GM12878 (cell line): ENCODE measurements around the gene AKNA. TPM values are rescaled to one million over a fixed set of nuclear protein-coding genes. Genes with fewer than 3 reads are reported as not detected.

ENCODE experiments used
- ATAC-seq: fragments of 200-7000 bp; cut with Tn5 transposase; 3 replicates; pipeline ENCODE4 v1.9.1; 2020; ENCODE audit warnings: mild to moderate bottlenecking, moderate library complexity
- BruUV-seq: library from RNA; stranded (reverse); fragments of 400-500 nt; replicated peaks from 2 replicates; lab custom pipeline; 2021; lab: Mats Ljungman, UMichigan
- CTCF ChIA-PET: fragments of 300-600 bp; sonication (Branson Sonifier 250); formaldehyde crosslinking; extraction: SDS; loops from one replicate; lab custom pipeline; 2021; ENCODE audit warnings: inconsistent platforms; lab: Yijun Ruan, JAX
- POLR2A ChIA-PET: fragments of 350-600 bp; formaldehyde crosslinking; extraction: SDS; loops from one replicate; lab custom pipeline; 2021; ENCODE audit warnings: inconsistent platforms; lab: Charles Lee
- RAD21 ChIA-PET: fragments of 300-600 bp; sonication (Branson Sonifier 250); formaldehyde crosslinking; loops from one replicate; lab custom pipeline; 2023; ENCODE audit warnings: antibody characterized with exemption; ENCODE audit not compliant: unreplicated experiment; lab: Charles Lee
- SMC1A ChIA-PET: fragments of 300-600 bp; sonication (Branson Sonifier 250); formaldehyde crosslinking; loops from one replicate; lab custom pipeline; 2023; ENCODE audit not compliant: unreplicated experiment, uncharacterized antibody; lab: Charles Lee
- DNase-seq: peaks from one replicate; pipeline ENCODE4 v3.0.0-alpha.2; 2011; ENCODE audit warnings: low read depth, low spot score
- FAIRE-seq: peaks from 3 replicates; lab custom pipeline; 2011; peaks lifted over from hg19 to GRCh38; lab: Jason Lieb, UNC
- H2AFZ ChIP-seq: 2 replicates; pipeline ENCODE4 v1.6.0; 2011; ENCODE audit warnings: low read depth, low read length, control low read depth; ENCODE audit not compliant: control insufficient read depth
- H3K27ac ChIP-seq: 2 replicates; pipeline ENCODE4 v1.5.1; 2011; ENCODE audit warnings: control low read depth; ENCODE audit not compliant: control insufficient read depth, insufficient read depth
- H3K27me3 ChIP-seq, 2 experiments: replicated peaks in 1 of 2; 2 replicates each; pipeline versions ENCODE4 v1.6.0 to v1.6.1; 2011; ENCODE audit warnings: low read length in 1 of 2; ENCODE audit not compliant: control insufficient read depth in 2 of 2, insufficient read depth in 2 of 2
- H3K36me3 ChIP-seq, 2 experiments: 2 replicates each; pipeline ENCODE4 v1.5.1; 2011; ENCODE audit warnings: low read length in 1 of 2; ENCODE audit not compliant: control insufficient read depth in 2 of 2, insufficient read depth in 2 of 2
- H3K4me1 ChIP-seq: 2 replicates; pipeline ENCODE4 v1.6.1; 2011; ENCODE audit warnings: mild to moderate bottlenecking, low read length, moderate library complexity, mixed read lengths; ENCODE audit not compliant: control insufficient read depth, insufficient read depth
- H3K4me2 ChIP-seq: 2 replicates; pipeline ENCODE4 v1.6.0; 2011; ENCODE audit warnings: control low read depth; ENCODE audit not compliant: control insufficient read depth, insufficient read depth
- H3K4me3 ChIP-seq: fragments of 200-600 bp; sonication (generic); 2 replicates; pipeline ENCODE4 v1.5.1; 2016
- H3K79me2 ChIP-seq: 2 replicates; pipeline ENCODE4 v1.6.0; 2011; ENCODE audit warnings: low read length; ENCODE audit not compliant: control insufficient read depth, insufficient read depth
- H3K9ac ChIP-seq: 2 replicates; pipeline ENCODE4 v1.8.0; 2011; ENCODE audit warnings: low read length, control low read depth, mixed read lengths; ENCODE audit not compliant: control insufficient read depth, insufficient read depth
- H3K9me3 ChIP-seq: replicated peaks from 3 replicates; pipeline ENCODE4 v1.5.1; 2011; ENCODE audit warnings: mild to moderate bottlenecking, low read length; ENCODE audit not compliant: control insufficient read depth, insufficient read depth
- H4K20me1 ChIP-seq: 2 replicates; pipeline ENCODE4 v1.6.0; 2011; ENCODE audit not compliant: control insufficient read depth, insufficient read depth
- BHLHE40 ChIP-seq, 2 experiments: fragments of 450-650 bp in 1 of 2; IDR thresholded peaks; 2 replicates each; pipeline ENCODE4 v1.6.1; 2011 to 2017; ENCODE audit warnings: low read depth in 2 of 2, borderline replicate concordance in 1 of 2, improper control_type of control experiment in 1 of 2, low read length in 1 of 2, mild to moderate bottlenecking in 1 of 2
- CBFB ChIP-seq: IDR thresholded peaks from 2 replicates; pipeline ENCODE4 v1.6.1; 2016; ENCODE audit warnings: antibody characterized with exemption, low read depth
- ETV6 ChIP-seq, 2 experiments: fragments of 450-650 bp in 1 of 2; IDR thresholded peaks in 1 of 2; conservative IDR thresholded peaks in 1 of 2; 2 replicates each; pipeline ENCODE4 v1.6.1; 2014; ENCODE audit warnings: antibody characterized with exemption in 1 of 2, borderline replicate concordance in 1 of 2, low read depth in 1 of 2, mild to moderate bottlenecking in 1 of 2, moderate library complexity in 1 of 2
- FOXK2 ChIP-seq: fragments of 450-650 bp; IDR thresholded peaks from 2 replicates; pipeline ENCODE4 v1.6.1; 2017; ENCODE audit warnings: mild to moderate bottlenecking, moderate library complexity
- IKZF2 ChIP-seq, 2 experiments: fragments of 450-650 bp; IDR thresholded peaks; 2 replicates each; pipeline ENCODE4 v1.6.1; 2017; ENCODE audit warnings: mild to moderate bottlenecking in 2 of 2, moderate library complexity in 2 of 2
- IRF4 ChIP-seq: IDR thresholded peaks from 2 replicates; pipeline ENCODE4 v1.6.1; 2011; ENCODE audit warnings: low read depth, low read length
- IRF5 ChIP-seq: fragments of 450-650 bp; IDR thresholded peaks from 2 replicates; pipeline ENCODE4 v1.6.1; 2017; ENCODE audit warnings: borderline replicate concordance
- KAT2A ChIP-seq: conservative IDR thresholded peaks from 2 replicates; pipeline ENCODE4 v1.6.1; 2011; ENCODE audit warnings: low read depth, low read length; ENCODE audit not compliant: control insufficient read depth
- NBN ChIP-seq: fragments of 450-650 bp; IDR thresholded peaks from 2 replicates; pipeline ENCODE4 v1.6.1; 2016
- SIN3A ChIP-seq: IDR thresholded peaks from 2 replicates; pipeline ENCODE4 v1.6.1; 2012; ENCODE audit warnings: low read depth, low read length, improper control_type of control experiment
- SMAD1 ChIP-seq: fragments of 450-650 bp; IDR thresholded peaks from 2 replicates; pipeline ENCODE4 v1.6.1; 2018; ENCODE audit warnings: mild to moderate bottlenecking, low read depth; ENCODE audit not compliant: partially characterized antibody
- SMAD5 ChIP-seq: IDR thresholded peaks from 2 replicates; pipeline ENCODE4 v1.6.1; 2016; ENCODE audit warnings: antibody characterized with exemption, low read depth
- SPI1 ChIP-seq: IDR thresholded peaks from 2 replicates; pipeline ENCODE4 v1.6.1; 2011; ENCODE audit warnings: low read depth, mild to moderate bottlenecking, low read length, moderate library complexity, borderline replicate concordance; ENCODE audit not compliant: insufficient read depth
- STAT1 ChIP-seq: fragments of 450-650 bp; conservative IDR thresholded peaks from 2 replicates; pipeline ENCODE4 v1.6.1; 2014; ENCODE audit warnings: antibody characterized with exemption, mild to moderate bottlenecking
- TCF7 ChIP-seq: IDR thresholded peaks from 2 replicates; pipeline ENCODE4 v1.6.1; 2014; ENCODE audit warnings: antibody characterized with exemption, borderline replicate concordance
- USF2 ChIP-seq: IDR thresholded peaks from 2 replicates; pipeline ENCODE4 v1.6.1; 2011; ENCODE audit warnings: low read depth, low read length, improper control_type of control experiment, borderline replicate concordance
- YBX1 ChIP-seq: fragments of 450-650 bp; IDR thresholded peaks from 2 replicates; pipeline ENCODE4 v1.6.1; 2016; ENCODE audit warnings: antibody characterized with exemption
- ZBED1 ChIP-seq: IDR thresholded peaks from 2 replicates; pipeline ENCODE4 v1.6.1; 2016; ENCODE audit warnings: borderline replicate concordance
- WGBS: methylation state at CpG from one replicate; pipeline ENCODE4 v1.1.6; 2016; ENCODE audit warnings: low lambda C conversion rate; ENCODE audit not compliant: insufficient replicate concordance, insufficient coverage; ENCODE audit errors: missing lambda C conversion rate; 5-methylcytosine and 5-hydroxymethylcytosine counted together
- in situ Hi-C: fragments of 300-500 bp; cut with MboI; formaldehyde crosslinking; loops from 9 replicates; pipeline ENCODE4 v1.14.3; 2018; ENCODE audit warnings: mixed read lengths
- intact Hi-C: fragments of 100-400 bp; cut with micrococcal nuclease; formaldehyde crosslinking; loops from one replicate; pipeline ENCODE4 v1.14.2; 2022; ENCODE audit not compliant: unreplicated experiment
- polyA plus RNA-seq, 11 experiments: library from polyadenylated mRNA; depleted of rRNA in 4 of 11; unstranded in 6 of 11; stranded (reverse) in 5 of 11; fragments of >200 nt; fragmentation: Nextera tagmentation in 4 of 11; fragmentation: Illumina TruSeq in 1 of 11; extraction: Ambion mirVana in 4 of 11; extraction: Trizol in 1 of 11; gene quantifications; 1 replicate in 1 of 11; 2 replicates in 10 of 11; pipeline versions ENCODE4 v1.2.1 to v1.2.3, GENCODE V29; 2011 to 2016; ENCODE audit warnings: inconsistent platforms in 2 of 11, missing spikeins in 2 of 11, low read depth in 1 of 11
- total RNA-seq, 4 experiments: library from RNA; depleted of rRNA in 3 of 4; stranded (reverse); fragments of >200 nt in 3 of 4; fragmentation: Illumina TruSeq in 1 of 4; extraction: Trizol in 1 of 4; gene quantifications; 2 replicates each; pipeline versions ENCODE4 v1.2.1 to v1.2.3, GENCODE V29; 2013 to 2021
- TF ChIP-seq, protein P1 (sequence below): fragments of 150-350 bp; IDR thresholded peaks from 2 replicates; pipeline ENCODE4 v1.6.1; 2014; ENCODE audit warnings: mild to moderate bottlenecking, low read depth, low read length

Gene AKNA
- total and polyA plus RNA-seq, 10 of the 15 experiments (the other 5 are each of a cell fraction or from before 2014, with no cell fraction given), result 1.6 to 132 (median 35.3) TPM

- peak; percentile 97 for DNase-seq
- ATAC-seq, result peak; percentile 74
- intact Hi-C loops (loop anchor here (1.0 to 10.0 kb wide), 5 partner anchors 12 to 1111 kb away; partner anchors contain the start of genes CDC26, PRPF4 and TMEM268), in situ Hi-C loops (loop anchor here (5.0 kb wide), 1 partner anchor 227 kb away; the partner anchor contains the start of gene TMEM268)
- peak overlapping the region; percentile 99 for H3K9ac ChIP-seq
- H4K20me1 ChIP-seq, result no peaks in the 10 kb centered on the region
- POLR2A ChIA-PET, result interaction anchor here (0.6 to 13.2 kb wide), 21 partner anchors 11 to 868 kb away, joined by 3 to 312 read pairs (median 5); partner anchors contain the start of genes TMEM268 and WHRN
- RAD21 ChIA-PET, result interaction anchor here (1.2 to 13.0 kb wide), 17 partner anchors 11 to 268 kb away, joined by 3 to 251 read pairs (median 6); partner anchors contain the start of gene WHRN
- peaks cover 5% of the 10 kb centered on the region in 2 experiments for H3K36me3 ChIP-seq
- no peak overlapping the region for H2AFZ ChIP-seq
- FAIRE-seq, result peak; percentile 83
- SMC1A ChIA-PET, result interaction anchor here (0.9 to 12.8 kb wide), 14 partner anchors 9 to 268 kb away, joined by 3 to 327 read pairs (median 4); no protein-coding TSS in a partner anchor
- H3K4me2 ChIP-seq, result peak overlapping the region; percentile 100
- H3K79me2 ChIP-seq, result peaks cover 96% of the 10 kb centered on the region
- H3K9me3 ChIP-seq, result no peaks in the 10 kb centered on the region
- WGBS, result 1% methylated on average over 11 of the region's 11 CpGs
- H3K27me3 ChIP-seq, result no peaks in the 10 kb centered on the region
- BruUV-seq, result TSS peak; percentile 52
- peaks cover 66% of the 10 kb centered on the region for H3K4me1 ChIP-seq
- peak overlapping the region; percentile 93 for H3K4me3 ChIP-seq
- CTCF ChIA-PET, result interaction anchor here (0.5 to 10.2 kb wide), 14 partner anchors 11 to 1026 kb away, joined by 3 to 122 read pairs (median 6); partner anchors contain the start of gene TMEM268
- peak overlapping the region; percentile 100 for H3K27ac ChIP-seq
- TF ChIP-seq, protein P1, sequence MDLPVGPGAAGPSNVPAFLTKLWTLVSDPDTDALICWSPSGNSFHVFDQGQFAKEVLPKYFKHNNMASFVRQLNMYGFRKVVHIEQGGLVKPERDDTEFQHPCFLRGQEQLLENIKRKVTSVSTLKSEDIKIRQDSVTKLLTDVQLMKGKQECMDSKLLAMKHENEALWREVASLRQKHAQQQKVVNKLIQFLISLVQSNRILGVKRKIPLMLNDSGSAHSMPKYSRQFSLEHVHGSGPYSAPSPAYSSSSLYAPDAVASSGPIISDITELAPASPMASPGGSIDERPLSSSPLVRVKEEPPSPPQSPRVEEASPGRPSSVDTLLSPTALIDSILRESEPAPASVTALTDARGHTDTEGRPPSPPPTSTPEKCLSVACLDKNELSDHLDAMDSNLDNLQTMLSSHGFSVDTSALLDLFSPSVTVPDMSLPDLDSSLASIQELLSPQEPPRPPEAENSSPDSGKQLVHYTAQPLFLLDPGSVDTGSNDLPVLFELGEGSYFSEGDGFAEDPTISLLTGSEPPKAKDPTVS, result no peak
- TF ChIP-seq IRF5 (no peak), USF2 (no peak), BHLHE40 (IDR thresholded peaks at IDR 0.05; ENCODE audit: borderline replicate concordance in 1 of 2, low read depth in 2 of 2, low read length in 1 of 2) (peak; percentile 74 to 83), KAT2A (no peak), ETV6 (conservative IDR thresholded peaks at IDR 0.05 in 1 of 2, IDR thresholded peaks at IDR 0.05 in 1 of 2; ENCODE audit: borderline replicate concordance in 1 of 2, low read depth in 1 of 2) (peak in 1 of 2 experiments; percentile 36; a peak in 1 of 4 replicates), CBFB (peak; percentile 91), IKZF2 (IDR thresholded peaks at IDR 0.05) (peak; percentile 92 to 94), ZBED1 (peak; percentile 72; the same call in 1 of the 2 replicates), FOXK2 (no peak), SPI1 (peak; percentile 75), SMAD1 (peak; percentile 56), IRF4 (peak; percentile 90), STAT1 (no peak), SIN3A (peak; percentile 17; the same call in 1 of the 2 replicates), TCF7 (no peak), YBX1 (no peak), SMAD5 (peak; percentile 72; the same call in 1 of the 2 replicates), NBN (peak; percentile 98)
Measured at GRCh38 chr9:114385397-114386181, 2.2 kb downstream of the AKNA start.
